Lung microvascular endothelial cell (primary cell): Measurements from ENCODE around the gene ZNF235. TPM values are rescaled to one million over a fixed set of nuclear protein-coding genes. Genes with fewer than 3 reads are reported as not detected.
"Not testable (repeated sequence)": the region's sequence is repeated elsewhere in the genome, so short reads cannot be mapped to it uniquely, and the experiment has no call there.

Source experiments
- DNase-seq, 2 donors: peaks; one replicate each; pipeline versions ENCODE4 v3.0.0 to v3.0.0-alpha.2; 2010; ENCODE audit warnings: low read depth in 2 of 2
- total RNA-seq: library from RNA; depleted of rRNA; stranded (reverse); fragments of >200 nt; gene quantifications from 2 replicates; pipeline ENCODE4 v1.2.1, GENCODE V29; 2014

Gene ZNF235
- total RNA-seq = 3.5 and 7.5 TPM in 2 replicates

DNA sequence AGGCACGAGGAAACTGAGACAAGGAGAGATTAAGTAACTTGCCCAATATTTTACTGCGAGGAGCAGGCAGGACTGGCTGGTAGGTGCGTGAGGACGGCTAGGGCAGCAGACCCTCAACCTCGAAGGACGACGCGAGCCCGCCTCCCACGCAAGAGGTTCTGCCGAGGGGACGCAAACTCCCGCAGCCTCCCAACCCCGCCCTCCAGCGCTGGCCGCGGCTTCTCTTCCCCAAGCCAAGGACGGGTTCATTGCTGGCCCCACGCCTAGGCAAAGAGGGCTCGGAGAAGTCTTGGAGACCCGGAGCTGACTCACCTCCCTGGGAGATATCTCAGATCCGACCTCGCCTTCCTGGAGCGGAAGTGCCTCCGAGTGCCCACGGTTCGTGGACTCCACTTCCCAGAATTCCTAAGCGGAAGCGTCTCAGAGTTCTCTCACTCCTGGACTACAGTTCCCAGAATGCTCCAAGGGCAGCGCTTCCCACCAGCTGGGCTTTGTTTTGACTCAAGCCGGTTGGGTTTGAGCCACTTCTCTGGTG, at the start of gene ZNF235:
ZNF235 (minus strand) TSS at position 367 of the 535 bp plus-strand sequence. CDS start 1,621 bp downstream, outside the sequence.
- peak; percentile 89 to 97 for DNase-seq

DNA sequence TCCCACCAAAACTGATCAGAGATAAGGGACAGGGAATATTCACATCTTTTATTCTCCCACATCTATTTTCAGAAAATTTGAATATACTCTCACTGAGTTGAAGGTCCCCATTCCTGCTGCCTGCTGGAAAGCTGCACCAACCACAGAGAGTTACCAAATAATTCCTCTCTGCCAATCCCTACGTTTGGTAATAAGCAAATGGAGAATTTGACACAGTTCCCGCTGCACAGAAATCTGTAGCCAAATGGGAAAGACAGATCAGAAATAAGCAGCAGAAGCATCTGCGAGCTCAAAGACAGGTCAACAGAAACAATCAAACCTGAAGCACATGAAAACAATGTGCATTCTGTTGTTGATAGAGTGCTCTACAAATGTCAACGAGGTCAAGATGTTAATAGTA, 41.7 kb upstream of the ZNF235 start:
- DNase-seq = no peak

DNA sequence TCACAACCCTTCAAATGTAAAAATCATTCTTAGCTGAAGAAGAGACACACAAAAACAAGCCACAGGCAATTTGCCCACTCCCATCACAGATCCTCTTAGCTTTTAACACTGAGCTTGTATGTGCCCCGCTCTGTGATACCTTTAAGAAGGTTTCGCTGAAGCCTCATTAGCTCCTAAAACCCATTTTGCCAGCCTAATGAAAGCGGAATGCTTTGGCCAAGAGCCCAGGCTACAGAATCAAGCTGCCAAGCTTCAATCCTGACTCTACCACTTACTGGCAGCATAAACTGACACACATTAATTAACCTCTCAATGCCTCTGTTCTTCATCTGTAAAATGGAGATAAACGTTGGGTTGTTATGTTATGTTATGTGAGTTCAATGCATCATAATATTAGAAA, 41.1 kb upstream of the ZNF235 start:
- DNase-seq = no peak

DNA sequence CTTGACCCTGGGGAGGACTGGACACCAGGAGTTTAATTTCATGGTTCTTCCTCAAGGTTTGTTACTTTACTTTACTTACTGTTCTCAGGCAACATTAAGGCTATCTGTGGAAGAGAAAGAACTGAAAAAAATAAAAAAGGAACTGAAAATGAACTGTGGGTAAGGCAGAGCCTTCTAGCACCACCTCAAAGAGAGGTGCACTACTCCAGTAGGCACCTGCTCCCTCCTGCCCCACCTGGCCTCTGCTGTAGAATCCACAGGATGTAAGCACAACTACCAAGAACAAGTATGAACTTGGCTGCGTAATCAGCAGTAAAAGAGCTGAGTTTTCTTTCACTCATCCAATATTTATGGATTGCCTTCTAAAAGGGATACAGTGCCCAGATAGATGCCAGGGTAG, 39.4 kb upstream of the ZNF235 start:
- DNase-seq = no peak

DNA sequence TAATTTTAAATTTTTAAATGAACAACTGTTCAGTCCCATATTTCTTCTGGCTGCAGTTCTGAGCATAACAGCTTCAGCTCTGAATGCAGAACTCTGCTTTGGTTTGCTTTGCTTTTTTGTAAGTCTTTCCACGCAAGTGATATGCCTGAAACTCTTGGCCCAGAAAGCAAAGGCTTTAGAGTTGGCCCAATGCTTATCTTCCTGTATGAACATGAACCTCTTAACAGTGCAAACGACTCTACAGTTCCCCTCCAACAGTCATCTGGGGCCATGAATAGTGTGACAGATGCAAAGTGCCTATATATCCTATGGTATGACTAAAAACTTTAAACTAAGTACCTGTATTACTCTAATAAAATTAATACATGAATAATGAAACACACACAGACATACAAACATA, 37.0 kb upstream of the ZNF235 start:
- no peak for DNase-seq

- DNase-seq = not testable (repeated sequence)
These were observed 29.8 kb upstream of the ZNF235 start for GRCh38 chr19:44334639-44335038.

DNA sequence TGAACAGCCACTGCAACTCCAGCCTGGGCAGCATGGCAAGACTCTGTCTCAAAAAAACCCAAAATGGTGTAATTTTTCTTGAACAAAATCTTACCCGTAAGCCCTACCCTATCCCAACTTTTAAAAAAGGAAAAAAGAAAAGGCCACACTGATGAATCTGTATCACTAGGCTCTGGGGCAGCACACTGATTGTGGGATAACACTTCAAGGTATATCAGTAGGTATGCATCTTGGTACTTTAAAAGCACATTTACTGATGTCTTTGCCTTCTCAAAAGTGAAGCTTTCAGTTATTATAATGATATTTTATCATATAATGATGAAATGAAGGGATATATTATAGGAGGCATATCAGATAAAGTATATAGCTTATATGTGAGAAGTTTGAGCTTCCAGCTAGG, 27.3 kb upstream of the ZNF235 start:
- DNase-seq = no peak

DNA sequence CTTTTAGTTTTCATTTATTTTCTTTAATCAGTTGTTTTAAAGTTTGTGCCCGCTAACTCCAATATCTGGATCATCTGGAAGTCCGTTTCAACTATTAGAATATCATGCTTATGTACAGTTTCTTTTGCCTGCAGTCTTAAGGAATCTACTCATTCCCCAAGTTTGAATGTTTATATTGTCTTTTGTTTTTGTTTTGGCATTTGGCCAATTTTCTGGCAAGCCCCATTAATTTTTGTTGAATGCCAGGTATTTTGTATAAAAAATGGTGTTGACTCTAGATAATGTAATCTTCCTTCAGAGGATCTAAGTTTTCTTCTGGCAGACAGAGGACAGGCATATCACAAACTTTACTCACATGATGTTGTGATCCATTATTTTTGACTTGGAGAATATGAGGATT, 11.1 kb upstream of the ZNF235 start:
- peak in 1 of 2 donors; percentile 56 for DNase-seq

GRCh38 chr19:44313231-44313630, 8.4 kb upstream of the ZNF235 start:
- no peak for DNase-seq

GRCh38 chr19:44308011-44308410, 3.2 kb upstream of the ZNF235 start:
- no peak for DNase-seq

DNA sequence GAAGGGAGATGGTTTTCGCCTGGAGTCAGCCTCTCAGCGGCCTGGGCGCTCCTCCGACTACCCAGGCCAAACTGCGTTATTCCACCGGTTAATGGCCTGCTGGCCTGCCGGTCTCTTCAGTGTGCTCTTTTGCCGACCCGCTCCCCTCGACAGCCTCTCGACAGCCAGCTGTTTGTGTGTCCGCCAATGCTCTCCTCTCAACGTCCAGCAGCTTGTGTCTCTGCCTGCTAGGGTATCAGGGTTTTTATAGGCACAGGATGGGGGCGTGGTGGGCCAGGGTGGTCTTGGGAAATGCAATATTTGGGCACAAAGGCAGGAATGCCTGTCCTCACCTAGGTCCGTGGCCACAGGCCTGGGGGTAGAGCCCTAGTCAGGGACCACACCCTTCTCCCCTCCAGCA, 1.5 kb upstream of the ZNF235 start:
- DNase-seq = no peak

DNA sequence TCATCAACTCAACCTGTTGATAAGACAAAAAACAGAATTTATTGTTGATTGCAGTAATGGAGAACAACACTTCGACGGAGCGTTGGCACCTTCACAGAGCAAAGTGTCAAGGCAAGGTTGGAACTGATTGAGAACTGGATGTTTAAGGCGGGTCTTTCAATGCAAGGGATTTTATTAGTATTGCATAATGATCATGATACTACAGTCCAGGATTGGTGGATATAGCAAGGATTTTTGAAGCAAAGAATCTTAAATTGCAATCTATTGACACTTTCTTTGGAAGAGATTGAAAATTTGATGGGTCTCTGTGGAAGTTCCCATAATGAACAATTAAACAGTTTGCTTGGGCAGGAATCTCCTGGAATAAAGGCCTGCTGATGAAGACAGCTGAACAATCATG, 632 bp upstream of the ZNF235 start:
- DNase-seq = no peak

GRCh38 chr19:44303976-44304568, 753 bp downstream of the ZNF235 start:
- DNase-seq = peak; percentile 1 to 22

GRCh38 chr19:44303320-44303719, 1.5 kb downstream of the ZNF235 start:
- DNase-seq = no peak

- no peak for DNase-seq
These were observed 19.9 kb downstream of the ZNF235 start for GRCh38 chr19:44284968-44285367.

DNA sequence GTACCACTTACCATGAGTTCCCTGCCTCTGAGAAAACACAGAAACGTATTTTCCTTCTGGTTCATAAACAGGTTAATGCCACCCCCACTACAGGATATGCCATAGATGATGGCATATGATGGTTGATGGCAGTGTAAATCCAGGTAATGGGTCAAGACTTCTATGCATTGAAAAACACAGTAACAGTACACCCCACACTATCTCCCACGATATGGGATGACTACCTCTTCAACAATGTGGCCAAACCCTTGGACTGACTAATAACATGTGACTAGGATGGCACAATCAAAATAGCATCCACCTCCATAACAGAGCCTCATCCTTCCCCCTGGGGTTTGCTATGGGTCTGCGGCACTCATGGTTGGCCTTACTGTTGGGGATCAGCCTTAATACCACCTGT, 22.0 kb downstream of the ZNF235 start:
- DNase-seq = no peak

DNA sequence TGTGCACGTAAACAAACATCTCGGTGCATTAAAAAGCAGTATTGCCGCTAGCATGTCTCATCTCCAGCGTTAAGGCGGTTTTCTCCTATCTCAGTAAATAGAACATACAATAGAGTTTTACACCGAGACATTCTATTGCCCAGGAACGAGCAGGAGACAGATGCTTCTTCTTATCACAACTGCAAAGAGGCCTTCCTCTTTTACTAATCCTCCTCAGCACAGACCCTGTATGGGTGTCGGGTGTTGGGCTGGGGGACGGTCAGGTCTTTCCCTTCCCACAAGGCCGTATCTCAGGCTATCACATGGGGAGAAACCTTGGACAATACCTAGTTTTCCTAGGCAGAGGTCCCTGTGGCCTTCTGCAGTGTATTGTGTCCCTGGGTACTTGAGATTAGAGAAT, 23.9 kb downstream of the ZNF235 start:
- no peak for DNase-seq

- peak in 1 of 2 donors; percentile 19 for DNase-seq
These were observed 26.6 kb downstream of the ZNF235 start for GRCh38 chr19:44278181-44278690.

GRCh38 chr19:44277331-44277730, 27.5 kb downstream of the ZNF235 start:
- DNase-seq = no peak

DNA sequence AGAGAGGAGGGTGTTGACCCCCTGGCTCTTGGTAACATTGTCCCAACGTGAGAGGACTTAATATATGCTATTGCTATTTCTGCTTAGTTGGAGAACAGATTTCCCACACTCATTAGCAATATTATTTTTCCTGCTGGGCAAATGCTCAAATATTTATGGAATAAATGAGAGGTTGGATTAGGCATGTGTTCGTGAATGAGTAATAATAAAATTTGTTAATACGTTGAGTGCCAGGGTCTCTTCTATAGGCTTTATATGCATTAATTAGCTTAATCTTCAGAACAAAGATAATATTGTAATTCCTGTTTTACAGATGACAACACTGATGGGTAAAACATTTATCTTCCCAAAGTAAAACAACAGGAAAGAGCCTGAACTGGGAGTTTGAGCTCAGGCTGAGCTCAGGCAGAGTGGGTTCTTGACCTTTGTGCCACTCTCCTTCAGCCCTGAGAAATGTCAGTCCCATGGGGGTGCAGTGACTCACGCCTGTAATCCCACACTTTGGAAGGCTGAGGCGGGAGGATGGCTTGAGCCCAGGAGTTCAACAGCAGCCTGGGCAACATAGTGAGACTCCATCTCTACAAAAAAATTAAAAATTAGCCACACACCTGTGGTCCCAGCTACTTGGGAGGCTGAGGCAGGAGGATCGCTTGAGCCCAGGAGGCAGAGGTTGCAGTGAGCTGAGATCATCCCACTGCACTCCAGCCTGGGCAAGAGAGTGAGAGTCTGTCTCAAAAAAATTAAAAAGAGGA, 44.0 kb downstream of the ZNF235 start:
- DNase-seq = no peak

- no peak for DNase-seq
These were observed 44.5 kb downstream of the ZNF235 start for GRCh38 chr19:44260343-44260681.

GRCh38 chr19:44258835-44259413, 45.9 kb downstream of the ZNF235 start:
- no peak for DNase-seq

DNA sequence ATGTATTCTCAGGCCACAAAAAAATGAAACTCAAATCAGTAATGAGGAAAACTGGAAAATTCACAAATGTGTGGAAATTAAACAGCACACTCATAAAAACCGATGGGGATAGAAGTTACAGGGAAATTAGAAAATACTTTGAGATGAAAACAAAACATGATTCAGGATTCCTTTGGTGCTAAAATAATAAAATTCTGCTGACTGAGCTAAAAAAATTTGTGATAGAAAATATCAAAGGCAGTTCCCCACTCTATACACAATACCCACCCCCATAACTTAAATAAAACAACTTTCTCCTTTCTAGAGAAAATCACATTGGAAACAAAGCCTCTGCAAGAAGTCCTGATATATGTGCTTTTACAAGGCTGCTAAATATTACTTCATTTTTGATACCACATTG, 46.7 kb downstream of the ZNF235 start:
- no peak for DNase-seq
